ENCODE results near the gene SOX5. TPM values are rescaled to one million over a fixed set of nuclear protein-coding genes. Genes with fewer than 3 reads are reported as not detected.

Gene SOX5
- total and polyA plus RNA-seq, 2 of the 8 experiments (the other 6 are each of a cell fraction or from before 2014, with no cell fraction given), result 2.2 to 2.6 TPM

DNA sequence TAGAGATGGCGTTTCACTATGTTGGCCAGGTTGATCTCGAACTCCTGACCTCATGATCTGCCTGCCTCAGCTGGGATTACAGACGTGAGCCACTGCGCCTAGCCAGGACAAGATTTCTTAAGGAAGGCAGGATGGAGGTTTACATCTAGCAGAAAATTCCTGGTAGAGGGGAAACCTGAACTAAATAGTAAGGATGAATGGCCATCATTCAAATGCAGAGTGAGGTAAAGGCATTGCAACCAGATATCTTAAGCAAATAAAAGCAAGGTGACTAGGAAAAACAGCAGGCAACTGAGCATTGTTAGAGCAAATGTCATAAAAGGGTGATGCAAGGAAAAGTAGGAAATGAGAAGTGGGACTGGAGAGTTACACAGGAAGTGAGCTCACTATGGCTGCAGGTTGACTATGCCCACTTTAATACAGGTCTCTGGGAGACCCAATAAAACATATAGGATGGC is 133.0 kb downstream of the SOX5 start:
- Histone ChIP-seq H3K36me3 (ENCODE audit: control insufficient read depth in 2 of 4, insufficient read depth in 4 of 4, low read length in 3 of 4) (no peaks in the 10 kb centered on the region), H3K4me2 (ENCODE audit: insufficient read depth in 1 of 2, low read depth in 2 of 2, low read length in 2 of 2) (0 out of 4 replicates have a peak overlapping the region, but pooled peaks of 1 of the 2 experiments have one; percentile 26), H4K8ac (ENCODE audit: extremely low read depth, insufficient read depth, low read length) (no peak overlapping the region), H2BK15ac (ENCODE audit: low read length) (no peak overlapping the region), H3K23me2 (ENCODE audit: low read depth, low read length) (no peaks in the 10 kb centered on the region), H3K18ac (ENCODE audit: extremely low read depth, low read length) (no peak overlapping the region; the same call in 1 of the 2 replicates), H4K5ac (ENCODE audit: insufficient read length, low read depth, low read length) (peak overlapping the region; percentile 21), H3K79me2 (ENCODE audit: control insufficient read depth in 1 of 2, insufficient read depth in 2 of 2, low read length in 2 of 2) (no peaks in the 10 kb centered on the region), H4K20me1 (replicated peaks in 1 of 2; ENCODE audit: control insufficient read depth in 1 of 2, insufficient read depth in 2 of 2, low read length in 2 of 2) (no peaks in the 10 kb centered on the region), H3K79me1 (ENCODE audit: low read depth, low read length) (no peaks in the 10 kb centered on the region), H2BK12ac (ENCODE audit: low read depth, low read length) (no peak overlapping the region), H3K27me3 (replicated peaks in 1 of 4; ENCODE audit: control insufficient read depth in 3 of 4, extremely low read depth in 1 of 4, insufficient read depth in 3 of 4, low read length in 3 of 4) (peaks cover 0 to 1% (median 0%) of the 10 kb centered on the region in 4 experiments; a peak in 1 of 7 replicates), H3K9me3 (ENCODE audit: insufficient read depth in 2 of 2, low read depth in 1 of 2, low read length in 1 of 2) (no peaks in the 10 kb centered on the region), H3K23ac (ENCODE audit: insufficient read length) (no peak overlapping the region), H3K56ac (replicated peaks; ENCODE audit: insufficient read length, low read depth, low read length) (no peak overlapping the region), H3K27ac (ENCODE audit: low read depth, low read length) (no peak overlapping the region), H3K4me1 (replicated peaks in 1 of 4; ENCODE audit: control insufficient read depth in 3 of 4, insufficient read depth in 4 of 4, low read length in 3 of 4) (peaks cover 0 to 6% (median 0%) of the 10 kb centered on the region in 4 experiments; a peak in 1 of 7 replicates), H2AK5ac (ENCODE audit: low read depth, low read length) (no peak overlapping the region), H3K14ac (ENCODE audit: insufficient read length) (no peak overlapping the region), H2BK120ac (replicated peaks; ENCODE audit: low read depth, low read length) (no peak overlapping the region), H2AFZ (ENCODE audit: low read length) (no peak overlapping the region), H3K4me3 (ENCODE audit: extremely low read depth in 1 of 4, insufficient read depth in 2 of 4, low read depth in 3 of 4, low read length in 4 of 4) (no peak overlapping the region), H3K4ac (replicated peaks; ENCODE audit: insufficient read length, low read depth, low read length) (no peak overlapping the region), H2BK5ac (ENCODE audit: low read depth, low read length) (no peak overlapping the region), H3K9ac (replicated peaks in 1 of 4; ENCODE audit: extremely low read depth in 1 of 4, low read depth in 3 of 4, low read length in 3 of 4) (no peak overlapping the region), H4K91ac (replicated peaks; ENCODE audit: insufficient read length, low read length) (no peak overlapping the region), H2BK20ac (ENCODE audit: low read length) (no peak overlapping the region)
- WGBS, 2 experiments (ENCODE audit: extremely low coverage in 1 of 2, insufficient coverage in 1 of 2, insufficient read length in 1 of 2, insufficient replicate concordance in 2 of 2, low coverage in 1 of 2, low lambda C conversion rate in 2 of 2, missing lambda C conversion rate in 1 of 2), result 52% methylated on average over 4 of the region's 4 CpGs; no CpG with 5 or more reads in 1 of the 2 experiments
- peak; percentile 95 for FAIRE-seq
- peak; percentile 29 to 45 for DNase-seq (ENCODE audit: low read depth in 1 of 2, low spot score in 2 of 2)
- POLR2A ChIA-PET (ENCODE audit: partially characterized antibody), result interaction anchor here (1.3 kb wide), 1 partner anchor 14 kb away, joined by 3 read pairs; no protein-coding TSS in a partner anchor
- CTCF ChIA-PET (ENCODE audit: partially characterized antibody), result no interaction called here
- TF ChIP-seq KDM5A (IDR thresholded peaks at IDR 0.05; ENCODE audit: low read length) (no peak), CHD1 (IDR thresholded peaks at IDR 0.05; ENCODE audit: low read depth, low read length) (no peak), RFX5 (IDR thresholded peaks at IDR 0.05; ENCODE audit: borderline replicate concordance, low read depth, low read length) (no peak), TAF7 (optimal IDR thresholded peaks at IDR 0.05; ENCODE audit: borderline replicate concordance, low read depth, low read length) (no peak), POLR2A (IDR thresholded peaks at IDR 0.05; ENCODE audit: control extremely low read depth in 1 of 2, low read depth in 2 of 2, low read length in 2 of 2) (no peak), CBX8 (IDR thresholded peaks at IDR 0.05; ENCODE audit: borderline replicate concordance, low read depth, low read length) (no peak), TEAD4 (IDR thresholded peaks at IDR 0.05; ENCODE audit: low read depth, low read length) (peak; percentile 70; the same call in 1 of the 2 replicates), RNF2 (IDR thresholded peaks at IDR 0.05; ENCODE audit: borderline replicate concordance, low read depth, low read length, missing control alignments, poor library complexity, severe bottlenecking) (no peak), SAP30 (IDR thresholded peaks at IDR 0.05; ENCODE audit: insufficient read depth, insufficient replicate concordance, low read length) (no peak), RAD21 (IDR thresholded peaks at IDR 0.05 in 1 of 2, conservative IDR thresholded peaks at IDR 0.05 in 1 of 2; ENCODE audit: low read depth in 2 of 2, low read length in 2 of 2) (peak in 1 of 2 experiments; percentile 4; a peak in 1 of 4 replicates), BRCA1 (IDR thresholded peaks at IDR 0.05; ENCODE audit: low read depth, low read length) (no peak), SP4 (IDR thresholded peaks at IDR 0.05; ENCODE audit: low read length) (no peak)
- TF ChIP-seq, protein P1, sequence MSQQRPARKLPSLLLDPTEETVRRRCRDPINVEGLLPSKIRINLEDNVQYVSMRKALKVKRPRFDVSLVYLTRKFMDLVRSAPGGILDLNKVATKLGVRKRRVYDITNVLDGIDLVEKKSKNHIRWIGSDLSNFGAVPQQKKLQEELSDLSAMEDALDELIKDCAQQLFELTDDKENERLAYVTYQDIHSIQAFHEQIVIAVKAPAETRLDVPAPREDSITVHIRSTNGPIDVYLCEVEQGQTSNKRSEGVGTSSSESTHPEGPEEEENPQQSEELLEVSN (IDR thresholded peaks at IDR 0.05), result no peak
